GM18873 (cell line): ENCODE measurements around the gene EML1.

Experiments used
- ATAC-seq: cut with Tn5 transposase; IDR thresholded peaks from one replicate; pipeline ENCODE4 v1.9.1; 2021; ENCODE audit warnings: mild to moderate bottlenecking, moderate library complexity, moderate number of reproducible peaks; ENCODE audit not compliant: unreplicated experiment, low FRiP score

Gene EML1

DNA sequence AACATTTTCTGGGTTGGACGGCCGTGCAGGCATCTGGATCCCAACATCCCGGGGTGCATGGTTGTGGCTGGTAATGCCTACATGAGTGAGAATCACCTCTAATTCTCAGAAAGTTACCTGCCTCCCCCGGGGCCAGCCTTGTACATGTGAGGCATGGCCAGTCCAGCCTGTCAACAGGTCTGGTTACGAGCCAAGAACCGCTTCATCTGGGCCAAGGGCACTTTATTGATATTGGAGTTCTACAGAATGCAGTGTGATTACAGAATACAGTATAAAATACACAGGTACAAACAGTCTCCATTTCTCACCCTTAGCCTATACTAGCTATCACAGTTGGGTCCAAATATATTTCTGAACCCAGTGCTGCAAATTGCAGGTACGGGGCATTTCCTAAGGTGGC, 187.1 kb downstream of the EML1 start:
- no peak for ATAC-seq

DNA sequence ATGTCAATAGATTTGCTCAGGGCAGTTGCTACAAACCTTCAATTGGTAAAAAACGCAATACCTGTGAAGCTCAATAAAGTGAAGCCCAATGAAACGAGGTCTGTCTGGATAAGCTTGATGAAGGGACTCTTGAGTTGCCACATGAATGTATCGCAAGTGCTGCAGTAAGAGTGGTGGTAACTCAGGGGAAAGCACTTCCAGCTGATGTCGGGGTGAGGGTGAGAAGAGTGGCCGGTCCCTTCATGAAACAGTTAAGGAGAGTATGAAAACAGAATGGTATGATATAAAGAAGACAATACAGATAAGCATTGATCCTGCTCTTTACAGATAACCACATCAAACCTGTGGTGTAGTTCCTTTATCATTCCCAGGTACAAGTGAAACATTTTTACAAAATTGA, 188.6 kb downstream of the EML1 start:
- no peak for ATAC-seq

DNA sequence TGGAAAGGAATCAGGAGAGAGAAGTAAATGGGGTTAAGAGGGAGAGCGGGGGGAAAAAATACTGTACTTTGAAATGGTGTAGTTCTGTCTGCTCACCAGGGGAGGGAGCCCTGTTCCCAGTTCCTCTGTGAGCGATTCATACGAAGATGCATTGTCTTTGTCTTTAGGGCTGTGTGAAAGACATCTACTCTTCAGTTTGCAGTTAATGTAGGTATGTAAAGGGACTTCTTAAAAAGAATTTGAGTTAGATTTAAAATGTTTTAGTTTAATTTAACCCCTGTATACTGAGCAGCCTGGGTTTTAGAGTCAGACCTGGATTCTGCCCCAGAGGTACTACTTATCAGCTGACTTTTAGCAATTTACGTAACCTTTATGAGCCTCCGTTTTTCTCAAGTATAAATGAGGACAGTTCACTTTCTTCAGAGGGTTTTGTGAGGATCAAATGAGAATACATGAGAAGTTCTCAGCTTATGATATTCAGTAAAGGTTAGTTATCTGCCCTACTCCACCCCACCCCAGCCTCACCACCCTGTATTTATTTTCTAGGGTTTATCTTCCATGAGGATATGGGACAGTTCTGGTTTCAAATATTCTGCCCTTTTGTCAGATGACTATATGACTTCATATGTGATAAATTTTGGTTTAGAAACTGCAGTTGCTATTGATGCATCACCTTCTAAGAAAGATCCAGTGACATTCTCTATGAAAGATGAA, 189.5 kb downstream of the EML1 start:
- ATAC-seq: no peak

DNA sequence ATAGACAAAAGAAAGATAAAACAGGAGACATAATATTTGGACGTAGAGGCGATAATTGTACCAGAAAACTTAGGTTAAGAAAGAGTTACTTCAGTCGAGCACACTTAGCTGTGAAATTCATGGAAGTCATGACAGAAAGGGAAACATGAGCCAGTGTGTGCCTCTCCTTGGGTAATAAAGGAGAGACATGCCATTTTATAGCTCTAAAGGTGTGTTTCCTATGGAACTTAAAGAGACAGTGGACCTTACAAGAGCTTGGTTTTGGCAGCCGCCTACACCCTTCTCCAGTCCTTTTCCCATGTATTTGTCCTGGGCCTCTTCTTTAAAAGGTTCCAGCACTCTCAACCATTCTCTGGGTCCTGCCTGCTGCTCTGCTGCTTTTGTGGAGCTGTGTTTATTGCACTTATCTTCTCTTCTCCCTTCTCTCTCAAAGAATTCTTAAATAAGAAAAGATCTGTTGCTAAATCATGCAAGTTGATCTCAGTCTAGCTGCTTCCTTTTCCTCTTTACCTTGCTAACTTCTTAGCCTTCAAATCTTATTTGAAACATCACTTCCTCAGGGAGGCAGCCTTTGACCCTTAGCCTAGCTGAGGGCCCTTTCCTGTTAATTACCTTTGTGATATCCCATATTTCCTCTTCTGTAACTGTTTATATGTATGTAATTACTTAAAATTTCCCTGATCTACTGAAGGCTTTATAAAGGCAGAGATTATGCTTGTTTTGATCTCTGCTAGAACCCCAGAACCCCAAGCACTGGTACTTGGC, 190.2 kb downstream of the EML1 start:
- ATAC-seq: no peak

DNA sequence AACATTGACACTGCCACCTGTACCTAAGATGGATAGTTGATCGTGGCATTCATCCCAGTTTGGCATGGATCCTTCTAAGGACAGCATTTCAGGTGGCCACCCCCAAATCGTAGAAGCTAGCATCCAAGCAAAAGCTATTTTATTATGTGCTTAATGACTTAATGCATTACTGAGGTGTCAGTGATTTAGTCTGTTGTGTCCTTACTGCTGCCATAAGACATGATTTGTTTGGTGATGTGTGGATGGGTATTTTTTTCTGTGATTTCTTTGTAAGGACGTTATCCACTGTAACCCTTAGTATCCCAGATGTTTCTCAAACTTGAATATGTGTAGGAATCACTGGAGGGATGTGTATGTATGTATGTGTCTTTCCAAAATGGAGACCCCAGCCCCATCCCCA, 190.8 kb downstream of the EML1 start:
- no peak for ATAC-seq

DNA sequence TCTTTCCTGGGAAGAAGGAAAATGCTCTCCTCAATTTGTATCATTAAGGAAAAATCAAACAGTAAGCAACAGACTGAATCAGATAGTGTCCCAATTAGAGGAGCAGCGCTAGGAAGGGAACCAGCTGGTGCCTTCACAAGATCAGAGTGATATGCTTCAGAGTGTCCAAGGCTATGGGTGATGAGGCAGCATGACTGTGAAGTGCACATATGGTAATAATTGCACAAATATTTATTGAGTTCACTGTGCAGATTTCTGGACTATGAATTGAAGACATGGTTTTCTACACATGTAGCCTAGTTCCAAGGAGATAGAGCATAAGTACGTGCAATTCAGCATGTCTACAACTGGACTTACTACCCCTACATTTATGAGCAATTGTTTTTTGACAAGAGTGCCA, 193.2 kb downstream of the EML1 start:
- ATAC-seq: no peak

DNA sequence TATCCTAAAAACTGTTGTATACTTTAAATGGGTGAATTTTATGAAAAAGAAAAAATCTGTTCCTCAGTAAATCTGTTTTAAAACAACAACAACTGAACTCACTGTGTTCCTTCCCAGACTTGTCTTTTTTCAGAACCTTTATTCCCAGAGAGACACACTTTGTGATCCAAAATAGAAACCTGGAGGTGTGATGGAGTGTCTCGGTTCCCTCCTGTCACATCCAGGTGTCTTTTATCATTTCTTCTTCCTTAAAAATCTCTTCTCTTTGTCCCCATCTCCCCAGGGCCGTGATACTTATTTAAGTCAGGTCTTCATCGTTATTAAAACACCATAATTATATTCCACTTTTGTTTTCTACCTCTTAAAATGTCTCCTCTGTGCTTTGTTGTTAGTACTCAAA, 195.8 kb downstream of the EML1 start:
- ATAC-seq: no peak

DNA sequence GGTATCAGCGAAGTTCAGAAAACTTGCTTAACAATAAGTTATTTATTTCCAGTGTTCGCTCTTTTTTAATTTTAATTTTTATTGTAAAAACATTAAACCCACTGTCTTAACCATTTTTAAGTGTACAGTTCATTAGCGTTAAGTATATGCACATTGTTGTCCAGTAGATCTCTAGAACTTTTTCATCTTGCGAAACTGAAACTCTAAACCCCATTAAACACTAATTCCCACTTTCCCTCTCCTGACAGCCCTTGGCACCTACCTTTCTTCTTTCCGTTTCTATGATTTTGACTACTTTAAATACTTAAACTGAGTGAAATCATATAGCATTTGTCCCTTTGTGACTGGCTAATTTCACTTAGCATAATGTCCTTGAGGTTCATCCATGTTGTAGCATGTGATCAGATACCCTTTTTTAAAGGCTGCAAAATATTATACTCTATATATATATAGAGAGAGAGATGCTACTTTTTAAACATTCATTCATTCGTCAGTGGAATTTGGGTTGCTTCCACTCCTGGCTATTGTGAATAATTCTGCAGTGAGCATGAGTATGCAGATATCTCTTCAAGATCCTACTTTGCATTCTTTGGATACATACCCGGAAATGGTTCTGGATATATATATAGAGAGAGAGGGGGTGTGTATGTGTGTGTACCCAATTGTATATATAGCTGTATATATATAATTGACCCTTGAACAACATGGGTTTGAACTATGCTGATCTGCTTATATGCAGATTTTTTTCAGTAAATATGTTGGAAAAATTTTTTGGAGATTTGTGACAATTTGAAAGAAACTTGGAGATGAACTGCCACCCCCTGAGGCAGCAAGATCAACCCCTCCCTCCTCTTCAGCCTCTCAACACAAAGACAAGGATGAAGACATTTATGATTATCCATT, 197.3 kb downstream of the EML1 start:
- ATAC-seq: no peak

DNA sequence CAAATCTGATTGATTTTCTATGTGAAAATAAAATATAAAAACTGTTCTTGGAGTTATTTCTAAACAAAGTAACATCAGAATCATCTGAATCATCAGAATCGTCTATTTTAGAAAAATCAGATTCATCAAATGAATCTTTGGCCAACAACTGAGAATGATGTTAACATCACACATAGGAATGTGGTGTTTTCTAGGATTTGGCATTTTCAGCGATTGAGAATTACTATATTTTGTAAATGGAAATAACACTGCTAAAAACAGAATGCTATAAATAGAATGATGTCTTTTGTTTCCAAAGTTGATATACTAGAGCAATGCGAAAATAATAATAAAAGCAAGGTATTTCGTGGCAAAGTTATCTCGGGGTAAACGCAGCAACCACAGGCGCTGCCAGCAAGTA, 198.1 kb downstream of the EML1 start:
- no peak for ATAC-seq
